ENCODE results near the gene FTSJ1. TPM values are rescaled to one million over a fixed set of nuclear protein-coding genes. Genes with fewer than 3 reads are reported as not detected.

Gene FTSJ1
- total RNA-seq, 1 donor from 2014 or later, result 32.2 TPM

DNA sequence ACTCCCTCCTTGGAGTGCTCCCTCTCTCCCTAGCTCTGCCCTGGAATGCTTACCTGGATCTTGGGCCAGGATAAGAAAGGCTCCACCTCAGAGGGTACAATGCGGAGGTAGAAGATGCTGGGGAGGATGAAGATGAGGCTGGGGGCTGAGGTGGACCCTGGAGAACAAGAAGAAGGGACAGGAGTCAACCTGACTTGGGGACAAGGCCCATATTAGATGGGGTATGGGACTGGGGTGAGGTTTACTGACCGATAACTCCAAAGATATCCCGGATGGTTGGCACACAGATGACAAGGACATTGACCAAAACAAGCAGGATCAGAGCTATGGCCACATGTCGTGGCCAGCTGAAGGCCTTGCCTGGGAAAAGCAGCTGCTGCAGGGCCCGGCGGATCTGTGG is 16.5 kb upstream of the FTSJ1 start:
- Histone ChIP-seq H4K20me1 (ENCODE audit: low read depth) (no peaks in the 10 kb centered on the region), H3K27ac (no peak overlapping the region), H2AFZ (replicated peaks) (no peak overlapping the region), H3K79me2 (ENCODE audit: low read depth) (no peaks in the 10 kb centered on the region), H3F3A (ENCODE audit: low read depth) (no peaks in the 10 kb centered on the region), H3K36me3 (no peaks in the 10 kb centered on the region), H3K4me2 (no peak overlapping the region), H3K27me3 (no peaks in the 10 kb centered on the region), H3K4me3 (no peak overlapping the region), H3K4me1 (no peaks in the 10 kb centered on the region), H3K9ac (no peak overlapping the region), H3K9me3 (ENCODE audit: low read depth) (no peaks in the 10 kb centered on the region)
- no peak for DNase-seq (ENCODE audit: low spot score)
- H3K27ac Mint-ChIP-seq, result no peak overlapping the region
- no peak for TF ChIP-seq EZH2phosphoT487 (IDR thresholded peaks at IDR 0.05)
- TF ChIP-seq, protein P1, sequence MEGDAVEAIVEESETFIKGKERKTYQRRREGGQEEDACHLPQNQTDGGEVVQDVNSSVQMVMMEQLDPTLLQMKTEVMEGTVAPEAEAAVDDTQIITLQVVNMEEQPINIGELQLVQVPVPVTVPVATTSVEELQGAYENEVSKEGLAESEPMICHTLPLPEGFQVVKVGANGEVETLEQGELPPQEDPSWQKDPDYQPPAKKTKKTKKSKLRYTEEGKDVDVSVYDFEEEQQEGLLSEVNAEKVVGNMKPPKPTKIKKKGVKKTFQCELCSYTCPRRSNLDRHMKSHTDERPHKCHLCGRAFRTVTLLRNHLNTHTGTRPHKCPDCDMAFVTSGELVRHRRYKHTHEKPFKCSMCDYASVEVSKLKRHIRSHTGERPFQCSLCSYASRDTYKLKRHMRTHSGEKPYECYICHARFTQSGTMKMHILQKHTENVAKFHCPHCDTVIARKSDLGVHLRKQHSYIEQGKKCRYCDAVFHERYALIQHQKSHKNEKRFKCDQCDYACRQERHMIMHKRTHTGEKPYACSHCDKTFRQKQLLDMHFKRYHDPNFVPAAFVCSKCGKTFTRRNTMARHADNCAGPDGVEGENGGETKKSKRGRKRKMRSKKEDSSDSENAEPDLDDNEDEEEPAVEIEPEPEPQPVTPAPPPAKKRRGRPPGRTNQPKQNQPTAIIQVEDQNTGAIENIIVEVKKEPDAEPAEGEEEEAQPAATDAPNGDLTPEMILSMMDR (IDR thresholded peaks at IDR 0.05), result no peak
- TF ChIP-seq EZH2 (IDR thresholded peaks at IDR 0.05), result no peak
- H3K4me3 Mint-ChIP-seq, result no peak overlapping the region
- no peaks in the 10 kb centered on the region for H3K36me3 Mint-ChIP-seq
- peaks cover 17% of the 10 kb centered on the region for H3K9me3 Mint-ChIP-seq
- H3K4me1 Mint-ChIP-seq, result no peaks in the 10 kb centered on the region
- H3K27me3 Mint-ChIP-seq (ENCODE audit: insufficient read depth, low read depth), result peaks cover 14% of the 10 kb centered on the region

DNA sequence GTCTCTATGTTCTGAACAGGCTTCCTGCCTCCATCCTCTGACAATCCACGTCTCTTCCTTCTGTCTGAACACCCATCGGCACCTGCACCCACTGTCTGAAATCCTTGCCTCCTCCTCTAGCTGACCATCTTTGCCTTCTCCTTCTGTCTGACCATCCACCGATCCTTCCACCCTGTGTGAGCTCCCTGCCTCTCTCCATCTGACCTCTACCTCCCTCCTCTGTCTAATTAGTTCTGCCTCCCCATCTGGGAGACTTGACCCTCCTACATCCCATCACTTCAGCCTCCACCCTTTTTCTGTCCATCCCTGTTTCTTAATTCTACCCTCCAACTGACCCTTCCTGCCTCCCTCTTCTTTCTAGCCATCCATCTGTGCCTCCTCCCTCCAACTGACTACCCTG is 16.0 kb upstream of the FTSJ1 start:
- no peak overlapping the region for H2AFZ ChIP-seq (replicated peaks)
- TF ChIP-seq EZH2phosphoT487 (IDR thresholded peaks at IDR 0.05) (no peak), EZH2 (IDR thresholded peaks at IDR 0.05) (no peak)
- TF ChIP-seq, protein P1 (IDR thresholded peaks at IDR 0.05), result no peak
- H3K36me3 ChIP-seq, result no peaks in the 10 kb centered on the region
- no peaks in the 10 kb centered on the region for H3K36me3 Mint-ChIP-seq
- H3K27me3 ChIP-seq, result no peaks in the 10 kb centered on the region
- H3K4me1 Mint-ChIP-seq, result no peaks in the 10 kb centered on the region
- H3K9me3 ChIP-seq (ENCODE audit: low read depth), result no peaks in the 10 kb centered on the region
- DNase-seq (ENCODE audit: low spot score), result no peak
- peaks cover 14% of the 10 kb centered on the region for H3K27me3 Mint-ChIP-seq (ENCODE audit: insufficient read depth, low read depth)
- no peak overlapping the region for H3K4me3 Mint-ChIP-seq
- H3K27ac ChIP-seq, result no peak overlapping the region
- no peaks in the 10 kb centered on the region for H3K4me1 ChIP-seq
- no peak overlapping the region for H3K27ac Mint-ChIP-seq
- H3K4me3 ChIP-seq, result no peak overlapping the region
- peaks cover 17% of the 10 kb centered on the region for H3K9me3 Mint-ChIP-seq
- H4K20me1 ChIP-seq (ENCODE audit: low read depth), result no peaks in the 10 kb centered on the region
- no peaks in the 10 kb centered on the region for H3F3A ChIP-seq (ENCODE audit: low read depth)
- H3K79me2 ChIP-seq (ENCODE audit: low read depth), result no peaks in the 10 kb centered on the region
- H3K4me2 ChIP-seq, result no peak overlapping the region
- no peak overlapping the region for H3K9ac ChIP-seq

DNA sequence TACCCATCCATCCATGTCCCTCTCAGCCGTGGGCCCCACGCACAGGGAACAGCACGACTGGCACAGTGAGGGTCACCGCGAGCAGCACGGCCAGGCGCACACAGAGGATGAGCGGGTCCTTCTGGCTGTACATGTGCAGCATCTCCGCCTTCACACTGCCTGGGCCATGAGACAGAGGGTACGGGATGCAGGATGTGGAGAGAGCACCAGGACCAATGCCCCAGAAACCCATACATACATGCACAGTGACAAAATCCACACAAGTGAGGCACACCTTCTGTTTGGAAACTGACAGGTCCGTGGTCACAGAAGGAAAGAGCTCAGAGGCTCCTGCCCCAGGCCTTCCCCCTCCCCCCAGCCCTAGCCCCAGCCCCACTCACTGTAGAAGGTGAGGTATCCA is 15.4 kb upstream of the FTSJ1 start:
- H3F3A ChIP-seq (ENCODE audit: low read depth), result no peaks in the 10 kb centered on the region
- H3K4me3 Mint-ChIP-seq, result no peak overlapping the region
- no peaks in the 10 kb centered on the region for H3K36me3 ChIP-seq
- no peak for DNase-seq (ENCODE audit: low spot score)
- no peak overlapping the region for H3K27ac Mint-ChIP-seq
- H3K27me3 ChIP-seq, result no peaks in the 10 kb centered on the region
- H3K4me2 ChIP-seq, result no peak overlapping the region
- no peak overlapping the region for H2AFZ ChIP-seq (replicated peaks)
- no peaks in the 10 kb centered on the region for H4K20me1 ChIP-seq (ENCODE audit: low read depth)
- no peaks in the 10 kb centered on the region for H3K79me2 ChIP-seq (ENCODE audit: low read depth)
- no peaks in the 10 kb centered on the region for H3K4me1 ChIP-seq
- no peaks in the 10 kb centered on the region for H3K36me3 Mint-ChIP-seq
- H3K27ac ChIP-seq, result no peak overlapping the region
- no peak overlapping the region for H3K4me3 ChIP-seq
- H3K4me1 Mint-ChIP-seq, result peaks cover 4% of the 10 kb centered on the region
- peaks cover 21% of the 10 kb centered on the region for H3K9me3 Mint-ChIP-seq
- H3K27me3 Mint-ChIP-seq (ENCODE audit: insufficient read depth, low read depth), result peaks cover 16% of the 10 kb centered on the region
- no peak overlapping the region for H3K9ac ChIP-seq
- H3K9me3 ChIP-seq (ENCODE audit: low read depth), result no peaks in the 10 kb centered on the region
- TF ChIP-seq, protein P1 (IDR thresholded peaks at IDR 0.05), result no peak
- no peak for TF ChIP-seq EZH2 (IDR thresholded peaks at IDR 0.05)
- TF ChIP-seq EZH2phosphoT487 (IDR thresholded peaks at IDR 0.05), result no peak

Data from neural progenitor cell (in vitro differentiated cells).